HepG2 (cell line): ENCODE data around the gene TOB1. TPM values are rescaled to one million over a fixed set of nuclear protein-coding genes. Genes with fewer than 3 reads are reported as not detected.

ENCODE experiments used
- ATF7 ChIP-seq, 2 experiments: fragments of 450-650 bp in 1 of 2; sonication (generic) in 1 of 2; formaldehyde crosslinking in 1 of 2; IDR thresholded peaks; 2 replicates each; pipeline versions ENCODE4 v1.4.0 to v1.6.1; 2016 to 2020; ENCODE audit warnings: antibody characterized with exemption in 1 of 2, mild to moderate bottlenecking in 1 of 2, missing genetic modification reagents in 1 of 2
- DMAP1 ChIP-seq: IDR thresholded peaks from 2 replicates; pipeline ENCODE4 v1.6.1; 2016
- DNMT1 ChIP-seq: sonication (generic); formaldehyde crosslinking; IDR thresholded peaks from 2 replicates; pipeline ENCODE4 v1.5.1; 2020; ENCODE audit warnings: mild to moderate bottlenecking, missing genetic modification reagents
- ELF3 ChIP-seq: IDR thresholded peaks from 2 replicates; pipeline ENCODE4 v1.6.1; 2016; ENCODE audit warnings: missing genetic modification reagents, missing compliant biosample characterization
- ELF4 ChIP-seq: sonication (generic); formaldehyde crosslinking; IDR thresholded peaks from 2 replicates; pipeline ENCODE4 v1.5.0; 2020; ENCODE audit warnings: missing genetic modification reagents, mild to moderate bottlenecking, moderate library complexity, borderline replicate concordance
- GMEB1 ChIP-seq: sonication (generic); formaldehyde crosslinking; IDR thresholded peaks from 2 replicates; pipeline ENCODE4 v1.5.1; 2020; ENCODE audit warnings: missing genetic modification reagents, mild to moderate bottlenecking, borderline replicate concordance
- GPN1 ChIP-seq: sonication (generic); formaldehyde crosslinking; IDR thresholded peaks from 2 replicates; pipeline ENCODE4 v1.5.1; 2020; ENCODE audit warnings: missing genetic modification reagents, borderline replicate concordance
- KLF13 ChIP-seq: sonication (generic); formaldehyde crosslinking; IDR thresholded peaks from 2 replicates; pipeline ENCODE4 v1.4.0; 2020; ENCODE audit warnings: mild to moderate bottlenecking, missing genetic modification reagents
- SNAPC4 ChIP-seq: sonication (generic); formaldehyde crosslinking; IDR thresholded peaks from 2 replicates; pipeline ENCODE4 v1.4.0; 2020; ENCODE audit warnings: mild to moderate bottlenecking, missing genetic modification reagents
- TFDP1 ChIP-seq: IDR thresholded peaks from 2 replicates; pipeline ENCODE4 v1.6.1; 2016; ENCODE audit warnings: missing compliant biosample characterization, missing genetic modification reagents, borderline replicate concordance
- ZNF326 ChIP-seq: sonication (generic); formaldehyde crosslinking; IDR thresholded peaks from 2 replicates; pipeline ENCODE4 v1.4.0; 2020; ENCODE audit warnings: missing genetic modification reagents, borderline replicate concordance
- ZNF343 ChIP-seq: sonication (generic); formaldehyde crosslinking; IDR thresholded peaks from 2 replicates; pipeline ENCODE4 v1.4.0; 2020; ENCODE audit warnings: mild to moderate bottlenecking, missing genetic modification reagents
- ZNF432 ChIP-seq: sonication (generic); formaldehyde crosslinking; IDR thresholded peaks from 2 replicates; pipeline ENCODE4 v1.5.0; 2020; ENCODE audit warnings: missing genetic modification reagents, mild to moderate bottlenecking, borderline replicate concordance
- ZNF468 ChIP-seq: sonication (generic); formaldehyde crosslinking; IDR thresholded peaks from 2 replicates; pipeline ENCODE4 v1.8.0; 2022; ENCODE audit warnings: mild to moderate bottlenecking, moderate library complexity, missing genetic modification reagents
- ZNF549 ChIP-seq: sonication (generic); formaldehyde crosslinking; IDR thresholded peaks from 2 replicates; pipeline ENCODE4 v1.5.0; 2020; ENCODE audit warnings: missing genetic modification reagents
- ZNF577 ChIP-seq: sonication (generic); formaldehyde crosslinking; IDR thresholded peaks from 2 replicates; pipeline ENCODE4 v1.4.0; 2020; ENCODE audit warnings: mild to moderate bottlenecking, low read depth, missing genetic modification reagents, borderline replicate concordance
- ZNF619 ChIP-seq: sonication (generic); formaldehyde crosslinking; IDR thresholded peaks from 2 replicates; pipeline ENCODE4 v1.4.0; 2020; ENCODE audit warnings: mild to moderate bottlenecking, missing genetic modification reagents
- ZNF850 ChIP-seq: sonication (generic); formaldehyde crosslinking; conservative IDR thresholded peaks from 2 replicates; pipeline ENCODE4 v1.9.0; 2021; ENCODE audit warnings: mild to moderate bottlenecking, missing genetic modification reagents
- ZUFSP ChIP-seq: sonication (generic); formaldehyde crosslinking; IDR thresholded peaks from 2 replicates; pipeline ENCODE4 v1.9.0; 2021; ENCODE audit warnings: missing genetic modification reagents, mild to moderate bottlenecking, borderline replicate concordance
- polyA plus RNA-seq, 8 experiments: library from polyadenylated mRNA; depleted of rRNA in 3 of 8; stranded (reverse) in 7 of 8; unstranded in 1 of 8; fragments of >200 nt; fragmentation: Illumina TruSeq in 4 of 8; extraction: Trizol in 4 of 8; gene quantifications; 2 replicates each; pipeline versions ENCODE4 v1.2.1 to v1.2.3, GENCODE V29; 2011 to 2016; ENCODE audit warnings: low read depth in 4 of 8, missing spikeins in 1 of 8, mixed read lengths in 1 of 8; ENCODE audit not compliant: insufficient read depth in 1 of 8
- total RNA-seq, 5 experiments: library from RNA; depleted of rRNA; stranded (reverse); fragments of >200 nt; fragmentation: Illumina TruSeq; extraction: Trizol; gene quantifications; 2 replicates each; pipeline ENCODE4 v1.2.3, GENCODE V29; 2016; ENCODE audit warnings: low read depth in 1 of 5

The TOB1 gene
- total and polyA plus RNA-seq, 2 of the 13 experiments (the other 11 are each of a cell fraction or from before 2014, with no cell fraction given) = 21.9 to 57.7 TPM

- TF ChIP-seq ZNF326 (CRISPR knock-in tag) (no peak), ZNF577 (no peak), DNMT1 (CRISPR knock-in tag) (no peak), ZNF468 (CRISPR knock-in tag) (no peak), TFDP1 (0 out of 2 replicates have a peak, but pooled peaks have one; percentile 40), ZNF343 (CRISPR knock-in tag) (no peak), SNAPC4 (CRISPR knock-in tag) (0 out of 2 replicates have a peak, but pooled peaks have one; percentile 57), ZNF432 (no peak), KLF13 (CRISPR knock-in tag) (no peak), ZNF619 (no peak), ZUFSP (CRISPR knock-in tag) (no peak), ATF7 (IDR thresholded peaks at IDR 0.05) (peak; percentile 9; the same call in 1 of the 2 replicates), ATF7 (CRISPR knock-in tag; IDR thresholded peaks at IDR 0.05) (peak; percentile 85; the same call in 1 of the 2 replicates), GPN1 (no peak), GMEB1 (peak; percentile 27; the same call in 1 of the 2 replicates), DMAP1 (CRISPR knock-in tag) (peak; percentile 73), ELF4 (CRISPR knock-in tag) (no peak), ZNF549 (CRISPR knock-in tag) (no peak), ZNF850 (CRISPR knock-in tag) (no peak), ELF3 (CRISPR knock-in tag) (peak; percentile 93)
These were observed 18.5 kb upstream of the TOB1 start (continued) for GRCh38 chr17:50884439-50885311.
